Endothelial cell of umbilical vein (primary cell): ENCODE measurements around the gene CNPPD1. TPM values are rescaled to one million over a fixed set of nuclear protein-coding genes. Genes with fewer than 3 reads are reported as not detected.

ENCODE experiments used
- BruUV-seq: library from RNA; stranded (reverse); fragments of 400-500 nt; replicated peaks from 2 replicates; lab custom pipeline; 2021; lab: Mats Ljungman, UMichigan
- CTCF ChIA-PET: fragments of 300-600, 350-600 bp; sonication (Branson Sonifier 250); formaldehyde crosslinking; loops from one replicate; lab custom pipeline; 2021; ENCODE audit warnings: antibody characterized with exemption, inconsistent platforms; lab: Charles Lee
- POLR2A ChIA-PET: fragments of 300-600, 350-600 bp; sonication (Branson Sonifier 250); formaldehyde crosslinking; loops from one replicate; lab custom pipeline; 2021; ENCODE audit warnings: antibody characterized with exemption, inconsistent platforms; lab: Charles Lee
- DNase-seq: peaks from one replicate; pipeline ENCODE4 v3.0.0-alpha.2; 2011; ENCODE audit warnings: low read depth, low spot score
- FAIRE-seq: peaks from 2 replicates; lab custom pipeline; 2011; peaks lifted over from hg19 to GRCh38; lab: Jason Lieb, UNC
- H2AFZ ChIP-seq: 2 replicates; pipeline ENCODE4 v1.6.0; 2012; ENCODE audit warnings: low read depth, low read length, control low read depth, inconsistent platforms
- H3K27ac ChIP-seq: 2 replicates; pipeline ENCODE4 v1.5.1; 2011; ENCODE audit warnings: low read depth, mild to moderate bottlenecking, control low read depth, low read length, moderate library complexity; ENCODE audit not compliant: insufficient read depth
- H3K27me3 ChIP-seq, 2 experiments: 2 replicates each; pipeline versions ENCODE4 v1.6.0 to v1.6.1; 2011; ENCODE audit warnings: low read length in 2 of 2, mixed read lengths in 1 of 2; ENCODE audit not compliant: control insufficient read depth in 2 of 2, insufficient read depth in 2 of 2
- H3K36me3 ChIP-seq, 2 experiments: 2 replicates in 1 of 2; 3 replicates in 1 of 2; pipeline ENCODE4 v1.5.1; 2011; ENCODE audit warnings: low read length in 2 of 2, mild to moderate bottlenecking in 1 of 2, moderate library complexity in 1 of 2; ENCODE audit not compliant: control insufficient read depth in 2 of 2, insufficient read depth in 2 of 2; ENCODE audit errors: extremely low read depth in 1 of 2
- H3K4me1 ChIP-seq: 3 replicates; pipeline ENCODE4 v1.5.1; 2011; ENCODE audit warnings: mild to moderate bottlenecking, low read length; ENCODE audit not compliant: control insufficient read depth, insufficient read depth; ENCODE audit errors: extremely low read depth
- H3K4me2 ChIP-seq: 2 replicates; pipeline ENCODE4 v1.6.1; 2011; ENCODE audit warnings: low read length, control low read depth, mixed read lengths; ENCODE audit not compliant: insufficient read depth
- H3K4me3 ChIP-seq, 3 experiments: fragments of 200-600 bp in 1 of 3; sonication (generic), shearing (Covaris generic) in 1 of 3; replicated peaks in 1 of 3; 2 replicates each; pipeline ENCODE4 v1.5.1; 2011 to 2016; ENCODE audit warnings: control low read depth in 3 of 3, low read length in 3 of 3, mild to moderate bottlenecking in 2 of 3, inconsistent platforms in 1 of 3, low read depth in 1 of 3, moderate library complexity in 1 of 3; ENCODE audit not compliant: insufficient read depth in 1 of 3
- H3K79me2 ChIP-seq: 2 replicates; pipeline ENCODE4 v1.6.0; 2012; ENCODE audit warnings: low read length, inconsistent platforms; ENCODE audit not compliant: control insufficient read depth, insufficient read depth
- H3K9ac ChIP-seq: replicated peaks from 2 replicates; pipeline ENCODE3; 2011; ENCODE audit warnings: low read length, control low read depth; ENCODE audit not compliant: insufficient read depth; ENCODE audit errors: extremely low read depth
- H3K9me1 ChIP-seq: replicated peaks from 3 replicates; pipeline ENCODE4 v1.6.0; 2011; ENCODE audit warnings: mild to moderate bottlenecking, low read length; ENCODE audit not compliant: control insufficient read depth, insufficient read depth; ENCODE audit errors: extremely low read depth
- H3K9me3 ChIP-seq: replicated peaks from 2 replicates; pipeline ENCODE4 v1.5.1; 2012; ENCODE audit warnings: low read length, inconsistent platforms; ENCODE audit not compliant: control insufficient read depth, insufficient read depth
- H4K20me1 ChIP-seq: replicated peaks from 2 replicates; pipeline ENCODE3; 2011; ENCODE audit warnings: mild to moderate bottlenecking, low read length; ENCODE audit not compliant: control insufficient read depth, insufficient read depth; ENCODE audit errors: extremely low read depth
- CTCF ChIP-seq, 2 donors: IDR thresholded peaks; 1 replicate in 1 of 2; 2 replicates in 1 of 2; pipeline ENCODE4 v1.5.1; 2011; ENCODE audit warnings: low read length in 2 of 2, mild to moderate bottlenecking in 2 of 2, moderate library complexity in 2 of 2, control low read depth in 1 of 2, inconsistent platforms in 1 of 2, low read depth in 1 of 2; ENCODE audit not compliant: insufficient read depth in 1 of 2; ENCODE audit errors: extremely low read depth in 1 of 2
- FOS ChIP-seq: IDR thresholded peaks from 2 replicates; pipeline ENCODE4 v1.6.1; 2011; ENCODE audit warnings: mild to moderate bottlenecking, low read length, moderate library complexity, borderline replicate concordance; ENCODE audit not compliant: insufficient read depth
- GATA2 ChIP-seq: IDR thresholded peaks from 2 replicates; pipeline ENCODE4 v1.7.0; 2011; ENCODE audit warnings: low read depth, mild to moderate bottlenecking, moderate library complexity, mixed read lengths, low read length; ENCODE audit not compliant: insufficient read length, insufficient read depth
- JUN ChIP-seq: IDR thresholded peaks from 2 replicates; pipeline ENCODE4 v1.6.1; 2011; ENCODE audit warnings: borderline replicate concordance, low read depth; ENCODE audit not compliant: insufficient read length, insufficient read depth
- MAX ChIP-seq: IDR thresholded peaks from 2 replicates; pipeline ENCODE4 v1.6.1; 2011; ENCODE audit not compliant: insufficient read depth, insufficient read length
- MYC ChIP-seq: IDR thresholded peaks from one replicate; pipeline ENCODE4 v1.6.1; 2011; ENCODE audit warnings: mild to moderate bottlenecking, low read depth, low read length
- POLR2A ChIP-seq: IDR thresholded peaks from 2 replicates; pipeline ENCODE4 v1.6.1; 2012; ENCODE audit warnings: low read depth, mild to moderate bottlenecking, control low read depth, low read length
- POLR2AphosphoS5 ChIP-seq: IDR thresholded peaks from 2 replicates; pipeline ENCODE4 v1.6.1; 2012; ENCODE audit warnings: low read depth, mild to moderate bottlenecking, control low read depth, low read length, moderate library complexity; ENCODE audit not compliant: insufficient read depth
- dilution Hi-C: fragments of 300-500 bp; cut with MboI; formaldehyde crosslinking; loops from one replicate; pipeline ENCODE4 v1.15.0; 2019; ENCODE audit warnings: low sequenced_read_pairs; ENCODE audit not compliant: extremely low pct_ligation_motif_present
- intact Hi-C: fragments of 100-400 bp; cut with micrococcal nuclease; formaldehyde crosslinking; loops from one replicate; pipeline ENCODE4 v1.10.0; 2022
- polyA plus RNA-seq, 4 experiments: library from polyadenylated mRNA; depleted of rRNA in 3 of 4; stranded (reverse) in 3 of 4; unstranded in 1 of 4; fragments of >200 nt; gene quantifications; 2 replicates each; pipeline versions ENCODE4 v1.2.1 to v1.2.3, GENCODE V29; 2011 to 2012; ENCODE audit warnings: missing spikeins in 1 of 4
- total RNA-seq: library from RNA; stranded (reverse); gene quantifications from 2 replicates; pipeline ENCODE4 v1.2.3, GENCODE V29; 2021

The CNPPD1 gene
- total and polyA plus RNA-seq, 2 donors (not counting 3 experiments of a cell fraction or from before 2014, with no cell fraction given): 44.0 to 55.7 TPM

DNA sequence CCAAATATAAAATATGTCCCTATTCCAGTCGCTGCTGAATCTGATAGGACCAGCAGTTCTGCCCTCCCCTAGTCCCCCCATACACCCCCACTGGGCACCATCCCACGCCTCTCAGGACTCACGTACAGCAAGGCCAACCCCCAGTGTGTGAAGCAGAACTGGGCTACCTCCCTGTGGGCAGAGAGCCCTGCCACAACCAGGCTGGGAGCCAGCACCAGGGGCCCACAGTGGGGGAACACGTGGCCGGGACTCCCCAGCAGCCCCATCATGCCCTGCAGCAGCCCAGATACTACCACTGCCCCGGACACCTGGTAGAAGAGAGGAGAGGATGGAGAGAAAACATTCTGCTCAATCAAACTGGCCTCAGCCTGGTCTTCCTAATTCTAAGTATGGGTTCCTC, 8.2 kb downstream of the CNPPD1 start:
- dilution Hi-C loops: no loop called here
- CTCF ChIA-PET: no interaction called here
- BruUV-seq: no TSS peak

More for the DNA sequence above, 8.2 kb downstream of the CNPPD1 start:
- H4K20me1 ChIP-seq: peaks cover 3% of the 10 kb centered on the region
- no peak overlapping the region for H3K27ac ChIP-seq
- intact Hi-C loops: no loop called here
- TF ChIP-seq GATA2: no peak
- no peak for TF ChIP-seq POLR2A
- no peak for TF ChIP-seq CTCF (IDR thresholded peaks at IDR 0.05; ENCODE audit: extremely low read depth in 1 of 2, insufficient read depth in 1 of 2, low read depth in 1 of 2, low read length in 2 of 2)
- TF ChIP-seq POLR2AphosphoS5: no peak
- no peak for TF ChIP-seq FOS
- no peak for TF ChIP-seq JUN
- no peak for TF ChIP-seq MAX
- TF ChIP-seq MYC: no peak
- no peak overlapping the region for H3K9ac ChIP-seq
- H3K9me3 ChIP-seq: no peaks in the 10 kb centered on the region
- FAIRE-seq (no peak), DNase-seq (no peak)
- POLR2A ChIA-PET: no interaction called here
- H3K4me2 ChIP-seq: no peak overlapping the region
- H3K4me1 ChIP-seq: no peaks in the 10 kb centered on the region
- no peak overlapping the region for H3K4me3 ChIP-seq
- H3K27me3 ChIP-seq: no peaks in the 10 kb centered on the region
- no peaks in the 10 kb centered on the region for H3K9me1 ChIP-seq
- H3K36me3 ChIP-seq: peaks cover 0 to 11% of the 10 kb centered on the region in 2 experiments
- no peaks in the 10 kb centered on the region for H3K79me2 ChIP-seq
- H2AFZ ChIP-seq: no peak overlapping the region
